ENCODE data around the gene DPH3. TPM values are rescaled to one million over a fixed set of nuclear protein-coding genes. Genes with fewer than 3 reads are reported as not detected.

The DPH3 gene
- total and polyA plus RNA-seq, 7 experiments from 2014 or later = 11.6 to 23.6 (median 15.7) TPM

GRCh38 chr3:16258866-16259265 is 5.9 kb downstream of the DPH3 start:
- peak in 6 of 9 donors; percentile 8 to 19 (median 12) for DNase-seq
- Mint-ChIP-seq H3K27me3 (no peaks in the 10 kb centered on the region), H3K9me3 (no peaks in the 10 kb centered on the region), H3K36me3 (peaks cover 0 to 5% (median 0%) of the 10 kb centered on the region in 5 donors), H3K27ac (peak overlapping the region in 6 of 9 donors; percentile 3 to 52 (median 8)), H3K4me3 (peak overlapping the region in 1 of 10 donors; percentile 5), H3K4me1 (peaks cover 5 to 28% (median 17%) of the 10 kb centered on the region in 7 donors)
- Histone ChIP-seq H3K27ac (ENCODE audit: low read depth, low read length) (no peak overlapping the region), H3K27me3 (ENCODE audit: control insufficient read depth in 2 of 2, insufficient read depth in 2 of 2, low read length in 2 of 2) (no peaks in the 10 kb centered on the region), H3K9me3 (ENCODE audit: control insufficient read depth in 2 of 3, low read length in 3 of 3) (no peaks in the 10 kb centered on the region), H3K4me3 (ENCODE audit: low read length) (no peak overlapping the region), H3K4me1 (ENCODE audit: control insufficient read depth in 2 of 2, insufficient read depth in 2 of 2, low read length in 2 of 2) (peaks cover 4 to 9% of the 10 kb centered on the region in 2 donors), H3K36me3 (ENCODE audit: control insufficient read depth in 2 of 3, insufficient read depth in 3 of 3, low read length in 3 of 3) (peaks cover 0 to 17% (median 0%) of the 10 kb centered on the region in 3 experiments)
- intact Hi-C loops (cut with micrococcal nuclease) = no loop called here
- POLR2A ChIA-PET = interaction anchor here (1.4 kb wide), 1 partner anchor 58 kb away, joined by 3 read pairs; no protein-coding TSS in a partner anchor
- peak; percentile 41 for ATAC-seq
- CTCF ChIA-PET = no interaction called here

DNA sequence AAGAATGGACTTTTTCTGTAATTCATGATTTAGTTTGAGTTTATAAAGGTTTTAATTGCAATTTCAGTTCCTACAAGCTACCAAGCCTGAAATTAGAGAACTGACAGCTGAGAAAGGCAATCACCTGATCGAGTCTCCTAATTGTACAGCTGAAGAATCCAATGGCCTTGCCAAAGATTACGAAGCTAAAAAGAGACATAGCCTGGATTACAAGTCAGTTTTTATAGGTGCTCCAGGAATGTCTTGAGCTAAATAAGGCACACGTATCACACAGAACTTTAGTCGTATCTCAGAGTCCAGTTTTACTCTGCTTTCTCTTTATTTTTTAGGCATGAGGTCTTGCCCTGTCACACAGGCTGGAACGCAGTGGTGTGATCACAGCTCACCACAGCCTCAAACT is 6.6 kb downstream of the DPH3 start:
- no peak overlapping the region for H3K27ac ChIP-seq (ENCODE audit: low read depth, low read length)
- intact Hi-C loops (cut with micrococcal nuclease) = no loop called here

DNA sequence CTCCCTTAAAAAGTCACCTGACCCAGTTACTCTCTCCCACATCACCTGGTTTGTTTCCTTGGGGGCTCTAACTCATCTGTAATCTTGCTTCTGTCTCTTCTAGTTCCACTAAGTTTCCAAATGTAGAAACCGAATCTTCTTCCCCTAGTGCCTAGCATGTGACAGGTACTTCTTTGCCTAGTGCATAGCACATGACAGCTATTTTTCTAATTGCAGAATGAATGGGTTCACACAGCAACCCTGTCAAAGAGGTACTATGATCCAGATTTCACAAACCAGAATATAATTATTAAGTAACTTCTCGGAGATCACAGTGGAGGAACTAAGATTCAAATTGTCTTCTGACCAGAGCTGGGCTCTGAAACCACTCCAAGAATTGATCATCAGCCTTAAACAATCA is 7.4 kb downstream of the DPH3 start:
- H3K4me3 ChIP-seq (ENCODE audit: low read length) = no peak overlapping the region
- no peaks in the 10 kb centered on the region for H3K9me3 ChIP-seq (ENCODE audit: control insufficient read depth in 2 of 3, low read length in 3 of 3)
- Mint-ChIP-seq H3K9me3 (no peaks in the 10 kb centered on the region), H3K4me1 (peaks cover 4 to 28% (median 16%) of the 10 kb centered on the region in 7 donors), H3K36me3 (peaks cover 0 to 5% (median 0%) of the 10 kb centered on the region in 5 donors), H3K27me3 (no peaks in the 10 kb centered on the region), H3K4me3 (no peak overlapping the region), H3K27ac (no peak overlapping the region)
- H3K36me3 ChIP-seq (ENCODE audit: control insufficient read depth in 2 of 3, insufficient read depth in 3 of 3, low read length in 3 of 3) = peaks cover 0 to 17% (median 0%) of the 10 kb centered on the region in 3 experiments
- no peaks in the 10 kb centered on the region for H3K27me3 ChIP-seq (ENCODE audit: control insufficient read depth in 2 of 2, insufficient read depth in 2 of 2, low read length in 2 of 2)
- DNase-seq (no peak), ATAC-seq (no peak)
- no peak overlapping the region for H3K27ac ChIP-seq (ENCODE audit: low read depth, low read length)
- ChIA-PET POLR2A (interaction anchor here (0.6 to 1.0 kb wide), 2 partner anchors 224 to 257 kb away, joined by 3 read pairs; no protein-coding TSS in a partner anchor), CTCF (no interaction called here)
- intact Hi-C loops (cut with micrococcal nuclease) = no loop called here
- peaks cover 3 to 8% of the 10 kb centered on the region in 2 donors for H3K4me1 ChIP-seq (ENCODE audit: control insufficient read depth in 2 of 2, insufficient read depth in 2 of 2, low read length in 2 of 2)

More for the DNA sequence above, 6.6 kb downstream of the DPH3 start:
- H3K27me3 Mint-ChIP-seq = no peaks in the 10 kb centered on the region
- Histone ChIP-seq H3K4me1 (ENCODE audit: control insufficient read depth in 2 of 2, insufficient read depth in 2 of 2, low read length in 2 of 2) (peaks cover 3 to 8% of the 10 kb centered on the region in 2 donors), H3K36me3 (ENCODE audit: control insufficient read depth in 2 of 3, insufficient read depth in 3 of 3, low read length in 3 of 3) (peaks cover 0 to 17% (median 0%) of the 10 kb centered on the region in 3 experiments), H3K4me3 (ENCODE audit: low read length) (no peak overlapping the region), H3K9me3 (ENCODE audit: control insufficient read depth in 2 of 3, low read length in 3 of 3) (no peaks in the 10 kb centered on the region), H3K27me3 (ENCODE audit: control insufficient read depth in 2 of 2, insufficient read depth in 2 of 2, low read length in 2 of 2) (no peaks in the 10 kb centered on the region)
- POLR2A ChIA-PET = interaction anchor here (1.4 kb wide), 1 partner anchor 58 kb away, joined by 3 read pairs; no protein-coding TSS in a partner anchor
- H3K4me1 Mint-ChIP-seq = peaks cover 4 to 28% (median 16%) of the 10 kb centered on the region in 7 donors
- CTCF ChIA-PET = no interaction called here
- no peak overlapping the region for H3K4me3 Mint-ChIP-seq
- no peak overlapping the region for H3K27ac Mint-ChIP-seq
- H3K36me3 Mint-ChIP-seq = peaks cover 0 to 5% (median 0%) of the 10 kb centered on the region in 5 donors
- no peak for DNase-seq
- no peak for ATAC-seq
- no peaks in the 10 kb centered on the region for H3K9me3 Mint-ChIP-seq

DNA sequence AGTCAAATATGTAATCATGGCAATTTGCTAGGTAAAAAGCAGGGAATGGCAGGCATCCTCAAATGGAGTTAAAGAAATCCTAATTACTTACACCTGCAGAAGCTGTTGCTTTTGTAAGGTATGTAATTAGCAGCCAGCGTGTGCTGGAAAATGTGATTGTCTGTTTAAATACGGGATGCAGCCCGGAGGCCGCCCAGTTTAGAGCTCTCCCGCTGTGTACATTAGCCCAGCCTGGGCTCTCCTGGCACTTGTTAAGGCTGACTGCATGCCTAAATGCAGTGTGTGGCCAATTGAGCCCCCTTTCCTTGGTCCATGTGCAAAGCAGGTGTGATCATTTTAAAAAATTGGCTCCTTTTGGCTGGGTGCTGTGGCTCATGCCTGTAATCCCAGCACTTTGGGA is 9.0 kb downstream of the DPH3 start:
- H3K36me3 ChIP-seq (ENCODE audit: control insufficient read depth in 2 of 3, insufficient read depth in 3 of 3, low read length in 3 of 3) = peaks cover 0 to 9% (median 0%) of the 10 kb centered on the region in 3 experiments
- Mint-ChIP-seq H3K4me3 (no peak overlapping the region), H3K4me1 (peaks cover 4 to 25% (median 16%) of the 10 kb centered on the region in 7 donors), H3K36me3 (peaks cover 0 to 5% (median 0%) of the 10 kb centered on the region in 5 donors), H3K27ac (no peak overlapping the region), H3K9me3 (no peaks in the 10 kb centered on the region), H3K27me3 (no peaks in the 10 kb centered on the region)
- H3K27me3 ChIP-seq (ENCODE audit: control insufficient read depth in 2 of 2, insufficient read depth in 2 of 2, low read length in 2 of 2) = no peaks in the 10 kb centered on the region
- H3K9me3 ChIP-seq (ENCODE audit: control insufficient read depth in 2 of 3, low read length in 3 of 3) = no peaks in the 10 kb centered on the region
- ATAC-seq (no peak), DNase-seq (no peak)
- intact Hi-C loops (cut with micrococcal nuclease) = no loop called here
- POLR2A ChIA-PET = no interaction called here
- no peak overlapping the region for H3K27ac ChIP-seq (ENCODE audit: low read depth, low read length)
- H3K4me3 ChIP-seq (ENCODE audit: low read length) = no peak overlapping the region
- CTCF ChIA-PET = no interaction called here
- H3K4me1 ChIP-seq (ENCODE audit: control insufficient read depth in 2 of 2, insufficient read depth in 2 of 2, low read length in 2 of 2) = peaks cover 3 to 8% of the 10 kb centered on the region in 2 donors

- peak overlapping the region in 1 of 9 donors; percentile 76 for H3K27ac Mint-ChIP-seq
- CTCF ChIA-PET = no interaction called here
- intact Hi-C loops (cut with micrococcal nuclease) = no loop called here
- H3K4me3 ChIP-seq (ENCODE audit: low read length) = no peak overlapping the region
- no peaks in the 10 kb centered on the region for H3K27me3 ChIP-seq (ENCODE audit: control insufficient read depth in 2 of 2, insufficient read depth in 2 of 2, low read length in 2 of 2)
- H3K9me3 Mint-ChIP-seq = no peaks in the 10 kb centered on the region
- no peak for ATAC-seq
- peaks cover 4 to 25% (median 16%) of the 10 kb centered on the region in 7 donors for H3K4me1 Mint-ChIP-seq
- no peaks in the 10 kb centered on the region for H3K9me3 ChIP-seq (ENCODE audit: control insufficient read depth in 2 of 3, low read length in 3 of 3)
- peaks cover 0 to 8% (median 0%) of the 10 kb centered on the region in 3 experiments for H3K36me3 ChIP-seq (ENCODE audit: control insufficient read depth in 2 of 3, insufficient read depth in 3 of 3, low read length in 3 of 3)
- peaks cover 0 to 5% (median 0%) of the 10 kb centered on the region in 5 donors for H3K36me3 Mint-ChIP-seq
- POLR2A ChIA-PET = no interaction called here
- DNase-seq = no peak
- no peak overlapping the region for H3K27ac ChIP-seq (ENCODE audit: low read depth, low read length)
- H3K4me1 ChIP-seq (ENCODE audit: control insufficient read depth in 2 of 2, insufficient read depth in 2 of 2, low read length in 2 of 2) = peaks cover 3 to 8% of the 10 kb centered on the region in 2 donors
- no peaks in the 10 kb centered on the region for H3K27me3 Mint-ChIP-seq
- H3K4me3 Mint-ChIP-seq = peak overlapping the region in 1 of 10 donors; percentile 76
Observed at GRCh38 chr3:16255326-16255725, 9.4 kb downstream of the DPH3 start.

DNA sequence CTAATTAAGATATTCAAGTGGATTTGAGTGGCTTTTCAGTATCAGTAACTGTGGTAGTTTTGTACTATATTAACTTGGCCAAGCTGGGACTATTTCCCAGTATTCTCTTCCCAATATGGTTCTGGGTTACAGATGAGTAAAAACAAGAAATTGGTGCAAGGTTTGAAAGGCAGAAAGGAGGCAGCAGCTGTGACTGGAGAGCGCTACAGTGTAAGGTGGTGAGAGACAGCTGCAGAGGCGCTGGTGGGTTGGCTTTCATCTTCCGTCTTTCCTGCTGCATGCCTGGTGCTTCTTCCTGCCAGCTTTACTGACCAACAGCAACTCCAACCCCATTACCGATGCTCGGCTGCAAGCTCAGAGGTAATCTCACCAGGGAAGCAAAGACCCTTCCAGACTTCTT is 9.8 kb downstream of the DPH3 start:
- DNase-seq = no peak
- H3K4me3 Mint-ChIP-seq = peak overlapping the region in 1 of 10 donors; percentile 76
- Histone ChIP-seq H3K27me3 (ENCODE audit: control insufficient read depth in 2 of 2, insufficient read depth in 2 of 2, low read length in 2 of 2) (no peaks in the 10 kb centered on the region), H3K4me1 (ENCODE audit: control insufficient read depth in 2 of 2, insufficient read depth in 2 of 2, low read length in 2 of 2) (peaks cover 3 to 8% of the 10 kb centered on the region in 2 donors), H3K27ac (ENCODE audit: low read depth, low read length) (no peak overlapping the region), H3K4me3 (ENCODE audit: low read length) (no peak overlapping the region), H3K9me3 (ENCODE audit: control insufficient read depth in 2 of 3, low read length in 3 of 3) (no peaks in the 10 kb centered on the region), H3K36me3 (ENCODE audit: control insufficient read depth in 2 of 3, insufficient read depth in 3 of 3, low read length in 3 of 3) (peaks cover 0 to 4% (median 0%) of the 10 kb centered on the region in 3 experiments)
- H3K27me3 Mint-ChIP-seq = no peaks in the 10 kb centered on the region
- peaks cover 0 to 3% (median 0%) of the 10 kb centered on the region in 5 donors for H3K36me3 Mint-ChIP-seq
- peaks cover 3 to 25% (median 14%) of the 10 kb centered on the region in 7 donors for H3K4me1 Mint-ChIP-seq
- ChIA-PET POLR2A (interaction anchor here (0.6 to 1.6 kb wide), 2 partner anchors 10 to 72 kb away, joined by 3 read pairs; partner anchors contain the start of genes DPH3 and OXNAD1), CTCF (no interaction called here)
- H3K27ac Mint-ChIP-seq = peak overlapping the region in 2 of 9 donors; percentile 51 to 76
- no peaks in the 10 kb centered on the region for H3K9me3 Mint-ChIP-seq
- intact Hi-C loops (cut with micrococcal nuclease) = no loop called here
- ATAC-seq = no peak

GRCh38 chr3:16253601-16254000 is 11.1 kb downstream of the DPH3 start:
- peaks cover 0 to 22% (median 1%) of the 10 kb centered on the region in 7 donors for H3K4me1 Mint-ChIP-seq
- intact Hi-C loops (cut with micrococcal nuclease) = no loop called here
- H3K27me3 ChIP-seq (ENCODE audit: control insufficient read depth in 2 of 2, insufficient read depth in 2 of 2, low read length in 2 of 2) = no peaks in the 10 kb centered on the region
- CTCF ChIA-PET = interaction anchor here (0.6 kb wide), 1 partner anchor 204 kb away, joined by 3 read pairs; no protein-coding TSS in a partner anchor
- H3K4me3 ChIP-seq (ENCODE audit: low read length) = no peak overlapping the region
- no peaks in the 10 kb centered on the region for H3K36me3 ChIP-seq (ENCODE audit: control insufficient read depth in 2 of 3, insufficient read depth in 3 of 3, low read length in 3 of 3)
- H3K9me3 ChIP-seq (ENCODE audit: control insufficient read depth in 2 of 3, low read length in 3 of 3) = no peaks in the 10 kb centered on the region
- ATAC-seq (peak; percentile 65), DNase-seq (no peak)
- H3K4me3 Mint-ChIP-seq = no peak overlapping the region
- no peak overlapping the region for H3K27ac Mint-ChIP-seq
- H3K27me3 Mint-ChIP-seq = no peaks in the 10 kb centered on the region
- no peaks in the 10 kb centered on the region for H3K9me3 Mint-ChIP-seq
- peaks cover 2 to 3% of the 10 kb centered on the region in 2 donors for H3K4me1 ChIP-seq (ENCODE audit: control insufficient read depth in 2 of 2, insufficient read depth in 2 of 2, low read length in 2 of 2)
- POLR2A ChIA-PET = interaction anchor here (0.7 to 1.6 kb wide), 2 partner anchors 11 to 21 kb away, joined by 3 read pairs; partner anchors contain the start of genes DPH3 and OXNAD1
- no peak overlapping the region for H3K27ac ChIP-seq (ENCODE audit: low read depth, low read length)
- no peaks in the 10 kb centered on the region for H3K36me3 Mint-ChIP-seq
